HEK293 (cell line): Measurements from ENCODE around the gene CBY1.

Source experiments
- CTCF ChIA-PET: fragments of 350-600 bp; formaldehyde crosslinking; extraction: SDS; loops from one replicate; lab custom pipeline; 2021; ENCODE audit warnings: antibody characterized with exemption; lab: Yijun Ruan, JAX
- POLR2A ChIA-PET: fragments of 300-600 bp; formaldehyde crosslinking; extraction: SDS; loops from one replicate; lab custom pipeline; 2020; ENCODE audit warnings: antibody characterized with exemption, inconsistent platforms; lab: Yijun Ruan, JAX
- H3K27ac ChIP-seq: fragments of 200-500 bp; sonication (Bioruptor generic); 2 replicates; pipeline ENCODE4 v1.5.1; 2014; ENCODE audit warnings: low read depth, low read length, control low read depth, inconsistent platforms; ENCODE audit errors: extremely low read depth
- H3K36me3 ChIP-seq, 2 experiments: fragments of 200-500 bp in 1 of 2; sonication (Bioruptor generic) in 1 of 2; 1 replicate in 1 of 2; 2 replicates in 1 of 2; pipeline ENCODE4 v1.5.1; 2014 to 2017; ENCODE audit warnings: inconsistent platforms in 2 of 2, low read length in 2 of 2; ENCODE audit not compliant: control insufficient read depth in 2 of 2, insufficient read depth in 1 of 2
- H3K4me1 ChIP-seq: fragments of 200-500 bp; sonication (Bioruptor generic); 2 replicates; pipeline ENCODE4 v1.5.1; 2014; ENCODE audit warnings: mild to moderate bottlenecking, low read length, inconsistent platforms; ENCODE audit not compliant: control insufficient read depth, insufficient read depth
- H3K4me3 ChIP-seq: 2 replicates; pipeline ENCODE4 v1.5.1; 2011; ENCODE audit warnings: low read depth, mild to moderate bottlenecking, control low read depth, low read length, moderate library complexity
- H3K9me3 ChIP-seq: fragments of 200-500 bp; sonication (Bioruptor generic); 2 replicates; pipeline ENCODE4 v1.5.1; 2014; ENCODE audit warnings: low read depth, low read length, inconsistent platforms; ENCODE audit not compliant: control insufficient read depth, insufficient read depth
- ATF2 ChIP-seq: fragments of 450-650 bp; formaldehyde crosslinking; IDR thresholded peaks from 2 replicates; pipeline ENCODE4 v1.5.1; 2016; ENCODE audit warnings: missing biosample characterization, missing genetic modification characterization, low read depth
- BCL11A ChIP-seq: fragments of 450-650 bp; formaldehyde crosslinking; IDR thresholded peaks from 2 replicates; pipeline ENCODE4 v1.5.1; 2016; ENCODE audit warnings: low read depth, missing biosample characterization, missing genetic modification characterization
- BCL6B ChIP-seq: fragments of 450-650 bp; formaldehyde crosslinking; IDR thresholded peaks from 2 replicates; pipeline ENCODE4 v1.5.1; 2017; ENCODE audit warnings: missing biosample characterization, missing genetic modification characterization
- EGR2 ChIP-seq: fragments of 450-650 bp; formaldehyde crosslinking; IDR thresholded peaks from 2 replicates; pipeline ENCODE4 v1.5.1; 2016; ENCODE audit warnings: low read depth, missing biosample characterization, missing genetic modification characterization
- ELK4 ChIP-seq: IDR thresholded peaks from 2 replicates; pipeline ENCODE4 v1.6.1; 2011; ENCODE audit warnings: mild to moderate bottlenecking, low read depth, low read length, borderline replicate concordance
- FEZF1 ChIP-seq: fragments of 450-650 bp; formaldehyde crosslinking; IDR thresholded peaks from 2 replicates; pipeline ENCODE4 v1.5.1; 2016; ENCODE audit warnings: missing biosample characterization, missing genetic modification characterization
- KLF7 ChIP-seq: fragments of 450-650 bp; formaldehyde crosslinking; IDR thresholded peaks from 2 replicates; pipeline ENCODE4 v1.5.1; 2016; ENCODE audit warnings: missing biosample characterization, missing genetic modification characterization, borderline replicate concordance
- KLF9 ChIP-seq: fragments of 450-650 bp; formaldehyde crosslinking; IDR thresholded peaks from 2 replicates; pipeline ENCODE4 v1.5.1; 2016; ENCODE audit warnings: missing biosample characterization, missing genetic modification characterization, low read depth
- OSR2 ChIP-seq: fragments of 450-650 bp; formaldehyde crosslinking; IDR thresholded peaks from 2 replicates; pipeline ENCODE4 v1.5.1; 2016; ENCODE audit warnings: missing biosample characterization, missing genetic modification characterization
- ZBTB21 ChIP-seq: fragments of 450-650 bp; formaldehyde crosslinking; IDR thresholded peaks from 2 replicates; pipeline ENCODE4 v1.5.1; 2017; ENCODE audit warnings: missing biosample characterization, missing genetic modification characterization
- ZBTB6 ChIP-seq: fragments of 450-650 bp; formaldehyde crosslinking; IDR thresholded peaks from 2 replicates; pipeline ENCODE4 v1.5.1; 2017; ENCODE audit warnings: missing biosample characterization, missing genetic modification characterization
- ZFHX2 ChIP-seq: fragments of 450-650 bp; formaldehyde crosslinking; conservative IDR thresholded peaks from 2 replicates; pipeline ENCODE4 v1.5.1; 2016; ENCODE audit warnings: missing biosample characterization, missing genetic modification characterization
- ZFP3 ChIP-seq: fragments of 450-650 bp; formaldehyde crosslinking; IDR thresholded peaks from 2 replicates; pipeline ENCODE4 v1.5.1; 2016; ENCODE audit warnings: low read depth, missing biosample characterization, missing genetic modification characterization
- ZIC2 ChIP-seq: fragments of 450-650 bp; formaldehyde crosslinking; IDR thresholded peaks from 2 replicates; pipeline ENCODE4 v1.5.1; 2016; ENCODE audit warnings: missing biosample characterization, missing genetic modification characterization
- ZNF169 ChIP-seq: fragments of 450-650 bp; formaldehyde crosslinking; IDR thresholded peaks from 2 replicates; pipeline ENCODE4 v1.5.1; 2016; ENCODE audit warnings: missing biosample characterization, missing genetic modification characterization
- ZNF221 ChIP-seq: fragments of 450-650 bp; formaldehyde crosslinking; IDR thresholded peaks from 2 replicates; pipeline ENCODE4 v1.5.1; 2017; ENCODE audit warnings: missing biosample characterization, missing genetic modification characterization, borderline replicate concordance
- ZNF24 ChIP-seq: fragments of 450-650 bp; formaldehyde crosslinking; IDR thresholded peaks from 2 replicates; pipeline ENCODE4 v1.5.1; 2016; ENCODE audit warnings: missing biosample characterization, missing genetic modification characterization
- ZNF585B ChIP-seq: fragments of 450-650 bp; formaldehyde crosslinking; IDR thresholded peaks from 2 replicates; pipeline ENCODE4 v1.5.1; 2016; ENCODE audit warnings: missing biosample characterization, missing genetic modification characterization
- ZNF626 ChIP-seq: fragments of 450-650 bp; sonication (Bioruptor Pico); formaldehyde crosslinking; IDR thresholded peaks from 2 replicates; pipeline ENCODE4 v1.5.1; 2018; ENCODE audit warnings: missing biosample characterization, missing genetic modification characterization, inconsistent platforms
- ZNF629 ChIP-seq: fragments of 450-650 bp; formaldehyde crosslinking; IDR thresholded peaks from 2 replicates; pipeline ENCODE4 v1.5.1; 2017; ENCODE audit warnings: missing biosample characterization, missing genetic modification characterization
- ZNF777 ChIP-seq: fragments of 450-650 bp; formaldehyde crosslinking; IDR thresholded peaks from 2 replicates; pipeline ENCODE4 v1.5.1; 2017; ENCODE audit warnings: missing biosample characterization, missing genetic modification characterization, borderline replicate concordance
- ZSCAN16 ChIP-seq: fragments of 450-650 bp; formaldehyde crosslinking; IDR thresholded peaks from 2 replicates; pipeline ENCODE4 v1.5.1; 2016; ENCODE audit warnings: missing biosample characterization, missing genetic modification characterization
- ZSCAN4 ChIP-seq: fragments of 450-650 bp; formaldehyde crosslinking; IDR thresholded peaks from 2 replicates; pipeline ENCODE4 v1.5.1; 2017; ENCODE audit warnings: missing biosample characterization, missing genetic modification characterization
- ZSCAN5A ChIP-seq: fragments of 450-650 bp; formaldehyde crosslinking; IDR thresholded peaks from 2 replicates; pipeline ENCODE4 v1.5.1; 2016; ENCODE audit warnings: missing biosample characterization, missing genetic modification characterization

CBY1 gene

GRCh38 chr22:38716271-38716670 lies 59.8 kb downstream of the CBY1 start:
- H3K4me3 ChIP-seq = no peak overlapping the region
- no peaks in the 10 kb centered on the region for H3K9me3 ChIP-seq
- ChIA-PET POLR2A (interaction anchor here (0.8 to 2.7 kb wide), 2 partner anchors 9 to 10 kb away, joined by 3 to 17 read pairs; partner anchors contain the start of gene GTPBP1), CTCF (interaction anchor here (0.6 to 3.2 kb wide), 5 partner anchors 9 to 1811 kb away, joined by 3 to 12 read pairs (median 4); no protein-coding TSS in a partner anchor)
- H3K27ac ChIP-seq = peak overlapping the region; percentile 34; the same call in 1 of the 2 replicates
- TF ChIP-seq ZNF629 (tag by site-specific recombination) = no peak
- no peak for TF ChIP-seq ZSCAN16 (tag by site-specific recombination)
- peak; percentile 43; the same call in 1 of the 2 replicates for TF ChIP-seq ZIC2 (tag by site-specific recombination)
- TF ChIP-seq OSR2 = peak; percentile 64
- peak; percentile 41; the same call in 1 of the 2 replicates for TF ChIP-seq EGR2 (tag by site-specific recombination)
- TF ChIP-seq BCL6B (tag by site-specific recombination) = no peak
- TF ChIP-seq ZBTB6 = peak; percentile 94
- TF ChIP-seq ZNF777 (tag by site-specific recombination) = no peak
- TF ChIP-seq ZNF24 = 0 out of 2 replicates have a peak, but pooled peaks have one; percentile 30
- 0 out of 2 replicates have a peak, but pooled peaks have one; percentile 11 for TF ChIP-seq ZFHX2 (tag by site-specific recombination)
- peaks cover 15 to 69% of the 10 kb centered on the region in 2 experiments; a peak in 2 of 3 replicates for H3K36me3 ChIP-seq
- H3K4me1 ChIP-seq = peaks cover 12% of the 10 kb centered on the region

- CTCF ChIA-PET = interaction anchor here (0.9 to 3.2 kb wide), 5 partner anchors 8 to 51 kb away, joined by 3 to 13 read pairs (median 6); partner anchors contain the start of gene TOMM22
- Histone ChIP-seq H3K9me3 (no peaks in the 10 kb centered on the region), H3K4me3 (no peak overlapping the region), H3K36me3 (peaks cover 20 to 72% of the 10 kb centered on the region in 2 experiments), H3K4me1 (peaks cover 12% of the 10 kb centered on the region), H3K27ac (peak overlapping the region; percentile 34; the same call in 1 of the 2 replicates)
- POLR2A ChIA-PET = interaction anchor here (0.8 to 2.7 kb wide), 3 partner anchors 9 to 11 kb away, joined by 3 to 17 read pairs (median 12); partner anchors contain the start of gene GTPBP1
- TF ChIP-seq ZNF585B (no peak), KLF7 (tag by site-specific recombination) (no peak), FEZF1 (no peak), ZBTB21 (tag by site-specific recombination) (no peak), ZFP3 (tag by site-specific recombination) (no peak), ZNF221 (tag by site-specific recombination) (no peak), ATF2 (tag by site-specific recombination) (no peak), BCL11A (no peak), ELK4 (no peak), ZNF626 (tag by site-specific recombination) (no peak), ZSCAN5A (tag by site-specific recombination) (no peak), ZNF169 (no peak), KLF9 (tag by site-specific recombination) (no peak), ZSCAN4 (tag by site-specific recombination) (no peak)
Measured at GRCh38 chr22:38716826-38717225, 60.4 kb downstream of the CBY1 start.
